ENCODE results near the gene GLA. TPM values are rescaled to one million over a fixed set of nuclear protein-coding genes. Genes with fewer than 3 reads are reported as not detected.

GLA gene
- total and polyA plus RNA-seq, 9 of the 15 experiments (the other 6 are each of a cell fraction or from before 2014, with no cell fraction given) = 41.7 to 146 (median 73.8) TPM

GRCh38 chrX:101408532-101408841, 762 bp upstream of the GLA start (continued):
- TF ChIP-seq AFF4 (CRISPR knock-in tag; IDR thresholded peaks at IDR 0.05) = no peak
- TF ChIP-seq FOXK1 (CRISPR knock-in tag; IDR thresholded peaks at IDR 0.05; ENCODE audit: borderline replicate concordance) = no peak
- no peak for TF ChIP-seq BCL6 (CRISPR knock-in tag; IDR thresholded peaks at IDR 0.05)
- TF ChIP-seq MAZ (CRISPR knock-in tag; conservative IDR thresholded peaks at IDR 0.05 in 1 of 2, IDR thresholded peaks at IDR 0.05 in 1 of 2) = 0 out of 4 replicates have a peak, but pooled peaks of 1 of the 2 experiments have one; percentile 15
- no peak for TF ChIP-seq SIN3B (IDR thresholded peaks at IDR 0.05; ENCODE audit: low read depth)
- TF ChIP-seq TRIM25 (IDR thresholded peaks at IDR 0.05; ENCODE audit: borderline replicate concordance) = no peak
- TF ChIP-seq CBFA2T3 (IDR thresholded peaks at IDR 0.05) = no peak
- no peak for TF ChIP-seq NR1H2 (CRISPR knock-in tag; IDR thresholded peaks at IDR 0.05)
- no peak for TF ChIP-seq TEAD2 (tag; IDR thresholded peaks at IDR 0.05)
- 0 out of 4 replicates have a peak, but pooled peaks of 1 of the 2 experiments have one; percentile 6 for TF ChIP-seq MLLT1 (IDR thresholded peaks at IDR 0.05)
- TF ChIP-seq E4F1 (CRISPR knock-in tag; IDR thresholded peaks at IDR 0.05; ENCODE audit: borderline replicate concordance) = no peak
- 0 out of 2 replicates have a peak, but pooled peaks have one; percentile 63 for TF ChIP-seq NFRKB (IDR thresholded peaks at IDR 0.05; ENCODE audit: low read depth)
- TF ChIP-seq CBX1 (IDR thresholded peaks at IDR 0.05; ENCODE audit: low read depth) = 0 out of 2 replicates have a peak, but pooled peaks have one; percentile 10
- TF ChIP-seq DLX4 (CRISPR knock-in tag; IDR thresholded peaks at IDR 0.05) = no peak
- TF ChIP-seq PHF8 (IDR thresholded peaks at IDR 0.05; ENCODE audit: borderline replicate concordance, low read length) = peak; percentile 12; the same call in 1 of the 2 replicates
- TF ChIP-seq CTBP1 (IDR thresholded peaks at IDR 0.05; ENCODE audit: borderline replicate concordance) = no peak
- no peak for TF ChIP-seq CSDE1 (IDR thresholded peaks at IDR 0.05)
- no peak for TF ChIP-seq ZKSCAN1 (IDR thresholded peaks at IDR 0.05; ENCODE audit: low read depth, low read length)

All from K562 (cell line).